WERI-Rb-1 (cell line): Measurements from ENCODE around the gene DGLUCY.

Source experiments
- DNase-seq: peaks from one replicate; pipeline ENCODE4 v3.0.0-alpha.2; 2020
- H3K27ac ChIP-seq: fragments of 250-450 bp; sonication (Bioruptor Pico); 2 replicates; pipeline ENCODE4 v1.5.1; 2020; ENCODE audit warnings: mild to moderate bottlenecking, moderate library complexity
- H3K27me3 ChIP-seq: fragments of 250-450 bp; sonication (Bioruptor Pico); 2 replicates; pipeline ENCODE4 v1.5.1; 2021; ENCODE audit warnings: mild to moderate bottlenecking, low read depth, moderate library complexity; ENCODE audit not compliant: insufficient read depth, severe bottlenecking
- H3K36me3 ChIP-seq: fragments of 250-450 bp; sonication (Bioruptor Pico); 2 replicates; pipeline ENCODE4 v1.5.1; 2020; ENCODE audit warnings: mild to moderate bottlenecking, moderate library complexity
- H3K4me3 ChIP-seq: 2 replicates; pipeline ENCODE4 v1.5.1; 2011; ENCODE audit warnings: low read depth, mild to moderate bottlenecking, control low read depth, low read length
- H3K9me3 ChIP-seq: fragments of 250-450 bp; sonication (Bioruptor Pico); 2 replicates; pipeline ENCODE4 v1.5.1; 2021; ENCODE audit warnings: mild to moderate bottlenecking, moderate library complexity; ENCODE audit not compliant: severe bottlenecking
- CTCF ChIP-seq: IDR thresholded peaks from 2 replicates; pipeline ENCODE4 v1.5.1; 2011; ENCODE audit warnings: low read depth, mild to moderate bottlenecking, control low read depth, inconsistent platforms, low read length

DGLUCY gene

DNA sequence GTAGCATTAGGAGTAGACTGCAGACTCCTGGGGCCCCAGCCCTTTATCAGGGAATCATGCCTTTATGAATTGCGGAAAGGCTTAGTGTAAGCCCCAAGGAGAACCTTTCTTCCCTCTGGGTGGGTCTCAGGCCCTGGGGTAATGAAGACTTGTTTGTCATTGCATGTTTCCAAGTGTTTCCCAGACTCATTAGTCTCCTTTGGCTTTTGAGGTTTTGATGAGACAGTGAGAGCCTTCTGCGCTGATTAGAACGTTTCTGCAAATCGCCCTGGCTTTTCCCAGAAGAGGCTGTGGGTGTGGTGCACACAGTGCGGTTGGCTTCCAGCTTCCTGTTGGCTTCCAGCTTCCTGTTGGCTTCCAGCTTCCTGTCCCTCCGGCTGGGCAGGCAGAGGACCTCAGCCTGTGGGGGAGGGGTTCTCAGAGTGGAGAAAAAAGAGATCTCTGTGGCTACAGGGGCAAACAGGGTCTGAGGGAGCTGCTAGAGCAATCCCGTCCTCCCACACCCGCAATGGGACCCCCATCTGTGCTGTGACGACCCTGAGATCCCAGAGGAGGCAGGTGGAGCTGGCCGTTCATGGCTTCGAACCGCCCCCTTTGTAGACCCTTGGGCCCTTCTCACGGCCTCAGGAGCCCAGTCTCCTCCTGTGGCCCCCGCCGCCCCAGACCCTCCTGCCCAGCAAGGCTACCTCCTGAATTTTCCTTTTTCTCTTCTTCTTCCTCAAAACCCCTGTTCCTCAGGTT, 88.5 kb downstream of the DGLUCY start:
- no peak for TF ChIP-seq CTCF
- Histone ChIP-seq H3K27ac (peak overlapping the region; percentile 42), H3K4me3 (no peak overlapping the region), H3K36me3 (peaks cover 22% of the 10 kb centered on the region), H3K9me3 (no peaks in the 10 kb centered on the region), H3K27me3 (no peaks in the 10 kb centered on the region)
- DNase-seq, result peak; percentile 42

DNA sequence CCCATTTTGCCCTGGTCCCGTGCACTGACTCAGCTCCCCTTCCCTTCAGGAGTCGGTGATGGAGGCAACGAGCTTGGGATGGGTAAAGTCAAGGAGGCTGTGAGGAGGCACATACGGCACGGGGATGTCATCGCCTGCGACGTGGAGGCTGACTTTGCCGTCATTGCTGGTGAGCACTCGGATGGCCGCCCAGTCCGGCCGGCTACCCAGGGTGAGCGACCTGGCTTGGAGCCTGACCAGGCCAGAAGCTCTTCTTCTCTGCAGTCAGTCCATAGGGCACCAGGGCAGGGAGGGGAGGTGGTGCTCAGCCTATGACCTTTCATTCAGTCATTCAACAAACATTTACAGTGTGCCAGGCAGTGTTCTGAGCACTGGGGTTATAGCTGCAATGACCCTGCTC, 90.8 kb downstream of the DGLUCY start:
- Histone ChIP-seq H3K9me3 (no peaks in the 10 kb centered on the region), H3K27ac (no peak overlapping the region), H3K27me3 (no peaks in the 10 kb centered on the region), H3K4me3 (no peak overlapping the region), H3K36me3 (peaks cover 21% of the 10 kb centered on the region)
- TF ChIP-seq CTCF, result no peak
- no peak for DNase-seq

GRCh38 chr14:91205459-91205858, 91.6 kb downstream of the DGLUCY start:
- no peak for DNase-seq
- Histone ChIP-seq H3K9me3 (no peaks in the 10 kb centered on the region), H3K4me3 (no peak overlapping the region), H3K36me3 (peaks cover 15% of the 10 kb centered on the region), H3K27me3 (no peaks in the 10 kb centered on the region), H3K27ac (no peak overlapping the region)
- no peak for TF ChIP-seq CTCF

DNA sequence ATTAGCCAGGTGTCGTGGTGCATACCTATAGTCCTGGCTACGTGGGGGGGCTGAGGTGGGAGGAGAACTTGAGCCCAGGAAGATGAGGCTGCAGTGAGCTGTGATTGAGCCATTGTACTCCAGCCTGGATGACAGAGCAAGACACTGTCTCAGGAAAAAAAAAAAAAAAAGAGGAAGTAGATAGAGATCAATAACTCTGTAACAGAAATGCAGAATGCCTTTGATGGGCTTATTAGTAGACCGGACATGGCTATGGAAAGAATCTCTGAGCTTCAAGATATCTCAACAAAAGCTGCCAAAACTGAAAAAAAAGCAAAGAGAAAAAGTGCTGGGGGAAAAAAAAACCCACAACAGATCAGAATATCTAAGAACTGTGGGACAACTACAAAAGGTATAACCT, 93.1 kb downstream of the DGLUCY start:
- TF ChIP-seq CTCF, result no peak
- no peaks in the 10 kb centered on the region for H3K9me3 ChIP-seq
- peaks cover 11% of the 10 kb centered on the region for H3K36me3 ChIP-seq
- no peak overlapping the region for H3K27ac ChIP-seq
- H3K4me3 ChIP-seq, result no peak overlapping the region
- DNase-seq, result no peak
- no peaks in the 10 kb centered on the region for H3K27me3 ChIP-seq

DNA sequence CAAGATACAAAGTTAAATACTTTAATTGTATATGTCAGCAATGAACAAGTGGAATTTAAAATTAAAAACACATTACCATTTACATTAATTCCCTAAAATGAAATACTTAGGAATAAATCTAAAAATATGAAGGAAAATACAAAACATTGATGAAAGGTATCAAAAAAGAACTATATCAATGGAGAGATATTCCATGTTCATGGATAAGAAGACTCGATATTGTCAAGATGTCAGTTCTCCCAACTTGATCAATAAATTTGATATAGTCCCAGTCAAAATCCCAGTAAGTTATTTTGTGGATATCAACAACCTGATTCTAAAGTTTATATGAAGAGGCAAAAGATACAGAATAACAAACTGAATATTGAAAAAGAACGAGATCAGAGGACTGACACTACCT, 97.1 kb downstream of the DGLUCY start:
- no peak for DNase-seq
- no peak for TF ChIP-seq CTCF
- no peak overlapping the region for H3K27ac ChIP-seq
- H3K27me3 ChIP-seq, result no peaks in the 10 kb centered on the region
- peaks cover 6% of the 10 kb centered on the region; the same call in 1 of the 2 replicates for H3K36me3 ChIP-seq
- no peaks in the 10 kb centered on the region for H3K9me3 ChIP-seq
- H3K4me3 ChIP-seq, result no peak overlapping the region

- Histone ChIP-seq H3K27me3 (no peaks in the 10 kb centered on the region), H3K27ac (no peak overlapping the region), H3K4me3 (no peak overlapping the region), H3K9me3 (no peaks in the 10 kb centered on the region), H3K36me3 (peaks cover 6% of the 10 kb centered on the region; the same call in 1 of the 2 replicates)
- no peak for DNase-seq
- TF ChIP-seq CTCF, result no peak
Measured at GRCh38 chr14:91214306-91214705, 100.4 kb downstream of the DGLUCY start.
